Astrocyte (in vitro differentiated cells and primary cell): ENCODE measurements around the gene IQCM. TPM values are rescaled to one million over a fixed set of nuclear protein-coding genes. Genes with fewer than 3 reads are reported as not detected.

Experiments
- DNase-seq: peaks from one replicate; pipeline ENCODE4 v3.0.0-alpha.2; 2010; ENCODE audit warnings: low read depth
- FAIRE-seq: peaks from 2 replicates; lab custom pipeline; 2011; peaks lifted over from hg19 to GRCh38; lab: Jason Lieb, UNC
- H2AFZ ChIP-seq: 2 replicates; pipeline ENCODE4 v1.6.0; 2012; ENCODE audit warnings: low read depth, low read length, inconsistent platforms
- H3K27ac ChIP-seq: 2 replicates; pipeline ENCODE4 v1.5.1; 2011; ENCODE audit warnings: low read depth, low read length, inconsistent platforms
- H3K27me3 ChIP-seq: 2 replicates; pipeline ENCODE4 v1.6.0; 2011; ENCODE audit warnings: low read length, inconsistent platforms; ENCODE audit not compliant: insufficient read depth
- H3K36me3 ChIP-seq: 2 replicates; pipeline ENCODE4 v1.5.1; 2011; ENCODE audit warnings: low read length, inconsistent platforms; ENCODE audit not compliant: insufficient read depth
- H3K4me1 ChIP-seq: 2 replicates; pipeline ENCODE4 v1.5.1; 2011; ENCODE audit warnings: low read length, inconsistent platforms; ENCODE audit not compliant: insufficient read depth
- H3K4me2 ChIP-seq: 2 replicates; pipeline ENCODE4 v1.6.0; 2012; ENCODE audit warnings: low read length, inconsistent platforms
- H3K4me3 ChIP-seq: 2 replicates; pipeline ENCODE4 v1.5.1; 2011; ENCODE audit warnings: low read depth, mild to moderate bottlenecking, low read length, inconsistent platforms; ENCODE audit not compliant: insufficient read depth
- H3K79me2 ChIP-seq: 2 replicates; pipeline ENCODE4 v1.6.0; 2012; ENCODE audit warnings: mild to moderate bottlenecking, low read length, inconsistent platforms; ENCODE audit not compliant: insufficient read depth
- H3K9ac ChIP-seq: 2 replicates; pipeline ENCODE4 v1.6.0; 2012; ENCODE audit warnings: mild to moderate bottlenecking, low read length, inconsistent platforms
- H3K9me3 ChIP-seq: 2 replicates; pipeline ENCODE4 v1.5.1; 2012; ENCODE audit warnings: low read depth, mild to moderate bottlenecking, low read length, inconsistent platforms; ENCODE audit not compliant: insufficient read depth
- H4K20me1 ChIP-seq: 2 replicates; pipeline ENCODE4 v1.6.0; 2012; ENCODE audit warnings: low read length, inconsistent platforms; ENCODE audit not compliant: insufficient read depth
- H3K27ac Mint-ChIP-seq: one replicate; pipeline ENCODE4 v1.8.0; 2021; ENCODE audit warnings: mild to moderate bottlenecking, mixed read lengths; ENCODE audit not compliant: unreplicated experiment
- H3K27me3 Mint-ChIP-seq: one replicate; pipeline ENCODE4 v1.8.0; 2021; ENCODE audit warnings: low read depth, mixed read lengths; ENCODE audit not compliant: unreplicated experiment
- H3K36me3 Mint-ChIP-seq: one replicate; pipeline ENCODE4 v1.8.0; 2021; ENCODE audit warnings: low read depth, mixed read lengths; ENCODE audit not compliant: unreplicated experiment
- H3K4me1 Mint-ChIP-seq: one replicate; pipeline ENCODE4 v1.8.0; 2021; ENCODE audit warnings: low read depth, mixed read lengths; ENCODE audit not compliant: unreplicated experiment
- H3K4me3 Mint-ChIP-seq: one replicate; pipeline ENCODE4 v1.8.0; 2021; ENCODE audit warnings: mild to moderate bottlenecking, moderate library complexity, mixed read lengths; ENCODE audit not compliant: unreplicated experiment
- H3K9me3 Mint-ChIP-seq: one replicate; pipeline ENCODE4 v1.8.0; 2021; ENCODE audit warnings: mild to moderate bottlenecking, mixed read lengths; ENCODE audit not compliant: unreplicated experiment
- CTCF ChIP-seq: IDR thresholded peaks from 2 replicates; pipeline ENCODE4 v1.5.1; 2011; ENCODE audit warnings: low read depth, mild to moderate bottlenecking, inconsistent platforms, low read length, moderate library complexity; ENCODE audit not compliant: insufficient read depth
- EZH2 ChIP-seq: IDR thresholded peaks from 2 replicates; pipeline ENCODE4 v1.6.1; 2012; ENCODE audit warnings: mild to moderate bottlenecking, low read length, inconsistent platforms; ENCODE audit not compliant: insufficient read depth
- total RNA-seq: library from RNA; stranded (reverse); gene quantifications from 2 replicates; pipeline ENCODE4 v1.2.1, GENCODE V29; 2021

Gene IQCM
- total RNA-seq, 1 donor from 2014 or later, result 0.11 TPM

- Histone ChIP-seq H3K9me3 (no peaks in the 10 kb centered on the region), H3K36me3 (no peaks in the 10 kb centered on the region), H3K4me3 (no peak overlapping the region), H3K79me2 (no peaks in the 10 kb centered on the region), H3K4me2 (no peak overlapping the region), H3K4me1 (no peaks in the 10 kb centered on the region), H3K27me3 (no peaks in the 10 kb centered on the region), H4K20me1 (no peaks in the 10 kb centered on the region), H3K27ac (no peak overlapping the region), H3K9ac (no peak overlapping the region), H2AFZ (no peak overlapping the region)
- peaks cover 10% of the 10 kb centered on the region for H3K9me3 Mint-ChIP-seq
- peak; percentile 45 for DNase-seq
- H3K27ac Mint-ChIP-seq, result peak overlapping the region; percentile 82
- H3K4me1 Mint-ChIP-seq, result peaks cover 18% of the 10 kb centered on the region
- no peak overlapping the region for H3K4me3 Mint-ChIP-seq
- no peaks in the 10 kb centered on the region for H3K27me3 Mint-ChIP-seq
- FAIRE-seq, result peak; percentile 70
- no peak for TF ChIP-seq EZH2
- no peak for TF ChIP-seq CTCF
- H3K36me3 Mint-ChIP-seq, result no peaks in the 10 kb centered on the region
Measured at GRCh38 chr4:149841686-149842085, 26.0 kb upstream of the IQCM start.

- no peak overlapping the region for H3K4me3 ChIP-seq
- H3K27me3 ChIP-seq, result no peaks in the 10 kb centered on the region
- no peak overlapping the region for H2AFZ ChIP-seq
- H3K36me3 ChIP-seq, result no peaks in the 10 kb centered on the region
- no peak overlapping the region for H3K4me2 ChIP-seq
- Mint-ChIP-seq H3K4me3 (no peak overlapping the region), H3K27me3 (no peaks in the 10 kb centered on the region), H3K27ac (no peak overlapping the region), H3K36me3 (no peaks in the 10 kb centered on the region), H3K9me3 (peaks cover 5% of the 10 kb centered on the region), H3K4me1 (peaks cover 19% of the 10 kb centered on the region)
- no peaks in the 10 kb centered on the region for H3K79me2 ChIP-seq
- H3K9me3 ChIP-seq, result no peaks in the 10 kb centered on the region
- DNase-seq, result no peak
- no peaks in the 10 kb centered on the region for H4K20me1 ChIP-seq
- H3K9ac ChIP-seq, result no peak overlapping the region
- TF ChIP-seq CTCF (no peak), EZH2 (no peak)
- H3K4me1 ChIP-seq, result no peaks in the 10 kb centered on the region
- FAIRE-seq, result no peak
- no peak overlapping the region for H3K27ac ChIP-seq
Measured at GRCh38 chr4:149838036-149838435, 22.4 kb upstream of the IQCM start.

GRCh38 chr4:149836546-149836945 lies 20.9 kb upstream of the IQCM start:
- Histone ChIP-seq H3K79me2 (no peaks in the 10 kb centered on the region), H3K9me3 (no peaks in the 10 kb centered on the region), H3K4me1 (no peaks in the 10 kb centered on the region), H3K9ac (no peak overlapping the region), H3K4me2 (no peak overlapping the region), H3K36me3 (no peaks in the 10 kb centered on the region), H3K4me3 (no peak overlapping the region), H3K27me3 (no peaks in the 10 kb centered on the region), H4K20me1 (no peaks in the 10 kb centered on the region), H3K27ac (no peak overlapping the region), H2AFZ (no peak overlapping the region)
- TF ChIP-seq CTCF (no peak), EZH2 (no peak)
- no peaks in the 10 kb centered on the region for H3K36me3 Mint-ChIP-seq
- H3K4me3 Mint-ChIP-seq, result no peak overlapping the region
- H3K27ac Mint-ChIP-seq, result no peak overlapping the region
- no peak for FAIRE-seq
- H3K4me1 Mint-ChIP-seq, result peaks cover 14% of the 10 kb centered on the region
- peak; percentile 54 for DNase-seq
- no peaks in the 10 kb centered on the region for H3K27me3 Mint-ChIP-seq
- H3K9me3 Mint-ChIP-seq, result peaks cover 4% of the 10 kb centered on the region
